HK-2 (cell line): Measurements from ENCODE around the gene IRX4.

Experiments used
- DNase-seq: peaks from one replicate; pipeline ENCODE4 v3.0.0-alpha.2; 2018; ENCODE audit not compliant: unreplicated experiment

IRX4 gene

DNA sequence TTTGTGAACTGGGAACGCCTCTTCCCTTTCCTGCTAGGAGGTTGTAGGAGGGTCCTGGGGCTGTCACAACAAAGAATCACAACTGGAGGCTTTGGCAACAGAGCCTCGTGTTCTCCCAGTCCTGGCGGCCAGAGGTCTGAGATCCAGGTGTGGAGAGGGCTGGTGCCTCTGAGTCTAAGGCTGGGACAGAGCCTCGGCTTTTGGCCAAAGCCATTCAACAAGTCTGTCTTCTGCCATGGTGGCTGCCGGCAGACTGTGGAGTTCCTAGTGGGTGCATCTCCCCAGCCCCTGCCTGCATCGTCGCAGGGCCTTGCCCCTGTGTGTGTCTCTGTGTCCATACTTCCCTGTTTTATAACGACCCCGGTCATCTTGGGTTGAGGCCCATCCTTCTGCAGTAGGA, 9.5 kb upstream of the IRX4 start:
- no peak for DNase-seq

DNA sequence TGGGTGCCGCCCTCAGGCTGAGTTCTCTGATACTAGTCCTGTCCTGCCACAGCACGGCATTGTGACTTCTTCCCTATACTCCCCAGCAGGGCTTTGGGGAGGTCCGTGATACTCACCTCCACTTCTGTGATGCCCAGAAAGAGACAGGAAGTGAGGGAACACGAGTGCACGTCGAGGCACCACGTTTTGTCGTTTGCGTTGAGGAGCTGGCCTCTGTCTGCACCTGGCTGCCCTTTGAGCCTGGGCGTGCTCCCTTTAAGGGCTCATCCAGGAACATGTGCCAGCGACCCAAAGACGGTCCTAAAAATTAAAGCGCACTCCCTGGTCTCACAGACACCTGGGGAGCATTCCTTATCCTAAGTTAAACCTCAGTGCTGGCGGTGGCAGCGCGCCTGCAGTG, 8.7 kb upstream of the IRX4 start:
- DNase-seq: no peak

DNA sequence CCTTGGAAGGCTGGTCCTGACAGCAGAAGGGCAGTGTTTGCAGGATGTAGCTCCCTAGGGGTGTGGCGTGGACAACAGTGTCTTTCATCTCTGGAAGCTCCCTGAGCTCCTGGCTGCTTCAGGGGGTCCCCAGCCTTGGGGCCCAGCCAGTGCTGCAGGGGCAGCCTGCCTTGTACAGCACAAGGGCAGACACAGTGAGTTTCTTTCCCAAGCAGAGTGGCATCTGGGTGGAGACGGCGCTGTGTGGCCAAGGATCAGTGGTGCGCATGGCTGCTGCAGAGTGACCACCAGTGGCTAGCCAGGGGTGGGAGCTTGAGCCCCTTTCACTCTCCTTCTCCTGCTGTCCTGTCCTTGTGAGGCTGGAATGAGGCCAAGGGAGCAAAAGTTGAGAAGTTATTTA, 7.6 kb upstream of the IRX4 start:
- no peak for DNase-seq

DNA sequence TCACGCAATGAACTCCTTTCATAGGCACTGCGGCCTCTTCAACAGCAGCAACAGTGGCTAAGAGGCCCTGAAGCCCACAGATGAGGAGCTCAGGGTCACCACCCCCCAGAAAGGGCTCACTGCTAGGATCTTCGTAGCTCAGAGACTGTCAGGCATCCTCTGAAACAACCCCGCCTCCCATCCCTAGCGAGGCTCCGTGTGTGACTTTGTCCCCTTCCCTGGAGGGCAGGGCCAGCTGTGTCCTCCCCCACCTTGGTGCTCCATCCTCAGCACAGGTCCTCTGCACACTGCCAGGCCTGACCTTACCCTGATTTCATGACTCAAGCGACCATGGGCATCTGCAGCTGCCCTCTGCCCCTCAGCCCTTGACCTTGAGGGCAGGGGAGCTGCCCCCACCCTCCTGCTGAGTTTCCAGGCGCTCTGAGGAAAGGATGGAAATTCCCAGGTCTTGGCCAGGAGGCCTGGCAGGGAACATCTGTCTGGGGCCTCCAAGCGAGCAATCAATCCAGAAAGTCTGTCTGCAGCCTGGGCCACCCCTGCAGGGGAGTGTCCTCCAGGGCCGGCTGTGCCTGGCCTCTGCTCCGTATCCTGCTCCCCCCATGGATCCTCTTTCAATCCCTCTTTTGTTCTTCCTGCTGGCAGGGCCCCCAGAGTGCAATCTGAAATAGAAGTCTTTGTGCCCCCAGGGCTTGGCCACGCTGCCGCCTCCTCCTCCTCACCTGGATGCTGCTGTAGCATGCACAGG, 6.8 kb upstream of the IRX4 start:
- DNase-seq: no peak

DNA sequence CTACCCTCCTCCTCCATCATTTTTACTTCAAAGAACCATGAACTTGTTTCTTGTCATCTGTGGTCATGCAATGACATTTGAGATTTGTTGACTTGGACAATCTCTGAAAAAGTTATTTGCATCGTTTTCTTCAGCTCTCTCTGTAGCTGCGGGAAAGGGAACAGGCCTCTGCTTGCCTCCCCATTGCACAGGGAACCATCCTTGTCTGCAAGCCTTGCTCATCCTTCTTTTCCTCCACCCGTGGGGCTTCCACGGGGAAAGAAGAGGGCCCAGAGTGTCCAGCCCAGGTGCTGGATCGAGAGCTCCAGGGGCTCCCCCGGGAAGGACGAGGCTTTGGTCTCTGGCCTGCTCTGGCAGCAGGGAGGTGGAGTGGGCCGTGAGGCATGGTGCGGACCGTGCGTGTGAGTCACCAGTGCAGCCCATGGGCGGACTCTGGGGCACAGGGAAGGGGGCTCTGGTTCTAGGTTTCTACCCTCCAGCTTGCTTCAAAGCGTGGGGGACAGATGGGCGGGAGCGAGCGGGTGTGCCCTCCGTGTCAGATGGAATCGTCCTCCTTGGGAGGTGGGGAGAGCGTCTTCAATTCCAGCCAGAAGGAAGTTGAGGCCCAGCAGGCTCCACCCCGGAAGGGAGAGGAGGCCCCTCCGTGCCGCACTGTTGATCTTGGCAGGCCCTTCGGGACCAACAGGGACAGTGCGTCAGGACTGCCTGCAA, 6.0 kb upstream of the IRX4 start:
- DNase-seq: no peak

DNA sequence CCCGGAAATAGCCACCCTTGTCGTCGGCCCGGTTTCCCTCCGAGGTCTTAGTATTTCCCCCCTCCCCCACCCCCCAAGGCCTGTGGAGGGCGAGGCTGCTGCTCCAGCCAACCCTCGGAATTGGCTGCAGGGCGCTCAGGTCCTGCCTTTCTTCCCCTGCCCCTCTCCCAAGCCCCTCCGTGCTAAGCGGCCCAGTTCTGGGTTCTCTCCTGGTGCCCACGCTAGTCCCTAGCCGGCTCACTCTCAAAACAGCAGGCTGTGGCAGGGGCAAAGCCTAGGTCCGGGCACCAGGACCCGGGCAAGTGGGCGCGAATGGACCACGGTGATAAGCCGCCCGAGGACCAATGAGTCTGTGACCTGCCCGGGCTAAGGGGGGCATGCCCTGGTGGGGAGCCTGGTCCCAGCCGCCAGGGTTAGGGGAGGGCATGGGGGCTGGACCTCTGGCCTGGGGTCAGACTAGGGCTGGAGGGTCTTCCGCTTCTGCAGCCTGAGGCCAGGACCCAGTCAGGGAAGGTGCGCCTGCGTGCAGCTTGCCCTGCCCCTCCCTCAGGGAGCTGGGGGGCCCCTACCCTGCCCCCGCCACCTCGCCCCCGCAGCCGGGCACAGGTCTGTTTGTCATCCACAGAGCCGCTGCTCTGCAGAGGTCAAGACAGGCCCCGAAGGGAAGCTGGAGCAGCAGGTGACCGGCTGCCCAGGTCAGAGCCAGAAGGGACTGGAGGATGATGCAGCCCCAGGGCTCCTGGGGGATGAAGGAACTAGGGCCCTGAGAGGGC, 5.0 kb upstream of the IRX4 start:
- no peak for DNase-seq

DNA sequence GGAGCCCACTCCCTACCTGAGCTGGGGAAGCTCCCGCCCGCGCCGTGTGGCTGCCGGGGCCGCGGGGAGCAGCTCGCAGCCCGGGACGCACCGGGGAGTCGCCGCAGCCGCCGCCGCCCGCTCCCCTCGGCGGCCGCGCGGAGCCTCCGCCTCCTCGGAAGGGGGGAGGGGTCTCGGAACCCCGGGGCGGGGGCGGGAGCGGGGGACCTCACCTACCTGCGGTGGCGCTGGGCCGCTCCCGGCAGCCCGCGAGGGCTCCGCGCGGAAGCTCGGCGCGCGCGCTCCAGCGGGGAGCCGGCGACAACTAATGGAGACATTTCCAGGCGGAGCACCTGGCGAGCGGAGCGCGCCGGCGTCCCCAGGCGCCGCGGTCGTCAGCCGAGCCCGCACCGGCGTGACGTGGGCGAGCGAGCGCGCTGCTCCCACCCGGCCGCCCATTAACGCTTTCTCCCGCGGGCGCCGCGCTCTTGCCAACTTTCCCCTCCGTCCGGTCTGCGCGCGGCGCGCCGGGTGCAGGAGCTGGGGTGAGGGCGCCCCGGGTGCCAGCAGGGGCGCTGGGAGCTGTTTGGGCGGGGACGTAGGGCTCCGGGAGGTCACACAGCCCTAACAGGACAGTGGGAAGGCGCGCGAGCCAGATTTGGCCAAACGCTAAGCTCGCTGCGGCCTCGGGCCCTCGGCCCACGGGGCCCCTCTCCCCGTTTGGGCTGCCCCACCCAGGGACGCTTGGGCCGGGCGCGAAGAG, 4.3 kb upstream of the IRX4 start:
- DNase-seq: no peak

DNA sequence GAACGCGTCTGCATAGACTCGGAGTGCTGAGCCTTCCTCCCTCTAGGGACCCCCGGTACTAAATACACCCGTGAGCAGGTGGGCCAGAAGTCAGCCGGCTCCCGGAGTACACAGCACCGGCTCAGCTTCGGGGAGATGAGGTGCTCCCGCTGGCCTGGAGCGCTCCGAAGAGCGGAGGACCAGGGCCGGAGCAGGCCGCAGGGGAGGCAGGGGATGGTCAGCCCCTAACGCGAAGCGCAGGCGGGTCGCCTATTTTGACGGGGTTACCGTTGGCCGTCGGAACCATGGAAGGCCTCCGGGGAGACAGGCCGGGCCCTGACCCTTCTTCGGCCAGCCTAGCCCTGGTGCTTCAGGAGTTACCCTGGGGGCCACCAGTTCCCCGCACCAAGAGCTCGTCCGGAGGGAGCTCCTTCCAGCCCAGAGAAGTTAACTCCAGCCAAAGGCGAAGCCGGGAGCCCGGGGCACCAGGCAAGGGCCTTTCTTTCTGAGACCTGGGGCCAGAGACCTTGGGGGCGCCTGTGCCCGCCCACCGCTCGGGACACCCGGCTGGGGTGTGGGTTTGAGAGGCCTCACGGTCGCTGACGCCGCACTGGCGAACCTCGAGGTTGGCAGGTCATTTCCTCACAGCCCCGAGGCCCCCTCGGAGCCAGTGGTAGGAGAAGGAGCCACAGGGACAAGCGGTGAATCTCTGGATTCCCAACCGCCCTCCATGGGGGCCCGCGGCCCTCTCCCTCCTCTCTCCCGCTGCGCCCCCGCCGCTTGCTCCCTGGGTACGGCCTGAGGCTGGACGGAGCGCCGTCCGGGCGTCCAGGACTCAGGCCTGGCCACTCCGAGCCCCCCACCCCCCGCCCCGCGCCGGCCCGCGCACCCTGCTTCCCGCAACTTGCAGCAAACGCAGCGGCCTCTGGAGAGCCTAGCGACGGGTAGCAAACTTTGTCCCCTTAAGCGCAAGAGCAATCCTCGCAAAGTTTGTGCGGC, 3.4 kb upstream of the IRX4 start:
- no peak for DNase-seq

DNA sequence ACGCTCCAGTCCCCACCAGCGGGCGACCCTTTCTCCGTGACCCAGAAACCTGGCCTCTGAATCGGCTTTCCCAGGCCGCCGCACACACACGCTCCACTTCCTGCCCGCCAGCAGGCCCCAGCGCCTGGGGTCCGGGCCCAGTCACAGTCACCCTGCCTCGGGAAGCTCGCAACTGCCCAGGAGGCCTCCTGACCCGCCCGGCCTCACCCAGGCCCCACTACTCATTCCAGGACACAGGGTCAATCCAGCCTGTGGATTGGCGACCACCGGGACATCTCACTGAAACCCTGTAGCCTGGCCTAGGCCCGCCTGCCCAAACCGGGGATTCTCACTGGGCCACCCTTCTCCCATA, 2.7 kb upstream of the IRX4 start:
- no peak for DNase-seq

DNA sequence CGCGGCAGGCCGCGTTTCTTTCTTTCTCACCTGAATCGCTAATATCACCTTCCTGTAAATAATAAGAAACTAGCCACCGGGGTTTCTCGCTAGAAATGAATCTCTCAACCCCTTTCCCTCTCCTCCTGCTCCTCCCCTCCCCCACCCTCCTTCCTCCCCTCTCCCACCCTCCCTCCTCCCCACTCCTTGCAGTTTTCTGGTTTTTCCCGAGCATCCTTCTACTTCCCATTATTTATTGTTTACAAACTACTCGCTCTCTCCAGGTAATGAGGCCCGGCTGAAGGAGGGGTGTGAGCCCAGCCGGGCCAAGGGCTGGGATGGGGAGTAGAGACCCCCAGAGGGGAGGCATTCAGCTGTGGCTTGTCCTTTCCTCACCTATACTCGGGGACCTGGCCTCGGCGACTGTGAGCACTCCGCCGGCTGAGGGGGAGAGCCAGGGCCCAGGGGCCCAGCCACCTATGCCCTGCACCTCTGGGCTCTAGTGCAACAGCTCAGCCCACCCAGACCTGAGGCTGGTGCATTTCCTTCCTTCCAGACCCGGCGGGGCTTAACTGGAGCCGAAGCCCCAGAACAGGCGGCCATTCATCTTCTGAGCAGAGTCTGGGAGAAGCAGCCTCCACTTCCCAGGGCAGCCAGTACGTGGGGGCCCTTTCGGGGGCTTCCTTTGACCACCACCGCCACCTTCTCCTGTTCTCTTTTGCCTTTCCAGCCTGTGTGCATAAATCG, 2.1 kb upstream of the IRX4 start:
- no peak for DNase-seq

DNA sequence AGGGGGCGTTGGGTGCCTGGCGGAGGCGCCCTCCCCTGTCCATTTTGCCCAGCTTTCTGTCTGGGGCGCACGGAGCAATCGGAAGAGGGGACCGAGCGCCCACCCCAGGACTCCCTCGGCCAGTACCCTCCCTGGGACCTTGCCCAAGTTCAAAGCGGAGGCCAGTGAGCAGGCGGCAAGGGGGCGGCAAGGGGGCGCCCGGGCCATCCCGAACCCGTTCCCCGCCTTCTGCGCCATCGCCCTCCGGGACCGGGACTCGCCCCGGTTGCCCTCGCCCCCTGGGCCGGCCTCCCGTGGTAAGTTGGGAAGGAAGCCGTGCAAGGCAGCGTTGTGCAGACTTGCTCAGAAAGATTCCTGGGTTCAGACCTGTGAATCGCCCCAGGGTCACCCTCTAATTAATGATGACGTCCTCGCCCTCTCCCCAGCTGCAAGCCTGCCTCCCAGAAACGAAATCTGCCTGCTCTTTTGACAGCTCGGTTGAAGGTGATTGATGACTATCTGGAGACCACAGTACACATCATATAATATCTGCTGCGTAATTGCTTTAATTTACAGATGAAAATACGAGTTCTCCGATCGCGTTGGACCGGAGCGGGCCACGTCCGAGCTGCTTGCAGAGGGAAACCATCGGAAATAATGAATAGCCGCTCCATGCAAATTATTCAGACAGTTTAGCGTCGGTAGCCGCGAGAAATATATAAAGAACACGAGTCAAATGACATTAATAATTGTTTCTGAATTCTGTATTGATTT, 1.4 kb upstream of the IRX4 start:
- DNase-seq: no peak

DNA sequence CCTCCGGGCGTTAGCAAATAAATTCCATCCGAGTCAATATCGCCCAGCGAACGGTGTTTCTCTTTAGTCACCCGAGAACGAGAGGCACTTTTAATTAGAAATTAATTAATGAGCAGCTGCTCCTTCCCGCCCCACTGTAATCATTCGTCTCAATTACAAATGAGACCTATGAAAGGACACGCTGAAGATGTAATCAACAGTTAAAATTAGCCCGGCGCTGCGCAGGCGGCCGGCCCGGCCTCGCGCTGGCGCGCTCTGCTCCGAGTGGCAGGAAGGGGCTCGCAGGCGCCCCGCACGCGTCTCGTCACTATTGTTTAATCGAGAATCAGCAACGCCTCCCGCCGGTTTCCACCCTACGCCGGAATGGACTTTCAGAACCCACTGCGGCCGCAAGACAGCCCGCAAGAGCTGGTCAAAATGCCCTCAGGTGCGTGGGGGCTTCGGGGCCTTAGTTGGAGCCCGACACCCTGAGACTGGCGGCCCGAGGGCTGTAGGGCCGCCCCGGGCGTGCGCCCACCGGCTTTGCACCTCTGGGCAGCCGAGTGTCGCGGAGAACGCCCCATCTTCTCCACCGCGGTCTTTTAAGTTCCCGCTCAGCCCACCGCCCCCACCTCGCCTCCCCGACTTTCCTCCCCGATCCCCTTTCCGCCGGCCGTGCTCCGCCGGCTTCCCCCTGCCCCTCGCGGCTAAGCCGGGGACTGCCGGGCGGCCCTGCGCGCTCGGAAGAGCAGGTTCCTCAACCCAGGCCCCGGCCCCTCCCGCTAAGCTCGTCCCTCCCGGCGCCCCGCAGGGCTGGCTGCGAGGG, 597 bp upstream of the IRX4 start:
- DNase-seq: peak; percentile 54

DNA sequence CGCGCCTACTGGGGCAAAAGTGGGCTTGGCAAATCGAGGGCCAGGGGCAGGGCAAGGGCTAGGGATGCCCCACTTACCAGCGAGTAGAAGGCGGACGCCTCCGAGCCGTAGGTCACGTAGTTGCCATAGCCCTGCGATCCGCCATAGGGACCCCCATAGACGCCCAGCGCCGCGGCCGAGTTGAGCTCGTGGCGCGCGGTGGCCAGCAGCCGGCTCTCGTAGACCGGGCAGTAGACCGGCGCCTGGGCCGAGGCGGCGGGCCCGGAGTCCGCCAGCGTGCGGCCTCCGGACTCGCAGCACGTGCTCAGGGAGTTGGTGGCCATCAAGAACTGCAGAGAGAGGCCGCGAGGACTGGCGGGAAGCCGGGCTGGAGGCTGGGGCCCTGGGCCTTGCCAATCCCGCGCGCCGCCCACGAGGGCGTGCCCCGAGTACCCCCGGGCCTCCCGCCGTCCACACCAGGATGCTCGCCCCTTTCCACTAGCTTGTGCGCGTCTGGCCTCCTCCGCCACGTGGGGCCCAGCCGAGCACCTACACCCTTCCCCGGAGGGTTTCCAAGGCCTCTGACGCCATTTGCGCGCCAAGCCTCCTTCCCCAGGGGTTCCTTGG, 891 bp downstream of the IRX4 start:
- peak; percentile 80 for DNase-seq

DNA sequence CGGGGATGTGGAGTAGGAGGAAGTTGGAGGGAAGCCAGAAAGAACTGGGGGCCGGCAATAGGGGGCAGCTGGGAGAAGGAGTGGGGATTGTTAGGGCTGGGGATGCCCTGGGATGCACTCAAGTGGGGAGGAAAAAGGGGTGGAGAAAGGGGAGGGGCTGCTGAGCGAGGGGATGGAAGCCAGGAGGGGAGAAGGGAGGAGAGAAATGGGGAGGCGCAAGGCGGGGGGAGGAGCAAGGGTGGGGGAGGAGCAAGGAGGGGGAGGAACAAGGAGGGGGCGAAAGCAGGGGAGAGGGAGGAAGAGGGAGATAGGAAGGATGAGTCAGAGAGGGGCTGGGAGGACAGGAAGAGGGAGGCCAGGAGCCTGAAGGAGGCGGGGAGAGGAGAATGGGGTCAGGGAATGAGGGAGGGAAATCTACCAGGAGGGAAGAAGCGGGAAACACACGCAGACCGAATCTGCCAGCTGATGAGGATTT, 1.6 kb downstream of the IRX4 start:
- DNase-seq: peak; percentile 84

DNA sequence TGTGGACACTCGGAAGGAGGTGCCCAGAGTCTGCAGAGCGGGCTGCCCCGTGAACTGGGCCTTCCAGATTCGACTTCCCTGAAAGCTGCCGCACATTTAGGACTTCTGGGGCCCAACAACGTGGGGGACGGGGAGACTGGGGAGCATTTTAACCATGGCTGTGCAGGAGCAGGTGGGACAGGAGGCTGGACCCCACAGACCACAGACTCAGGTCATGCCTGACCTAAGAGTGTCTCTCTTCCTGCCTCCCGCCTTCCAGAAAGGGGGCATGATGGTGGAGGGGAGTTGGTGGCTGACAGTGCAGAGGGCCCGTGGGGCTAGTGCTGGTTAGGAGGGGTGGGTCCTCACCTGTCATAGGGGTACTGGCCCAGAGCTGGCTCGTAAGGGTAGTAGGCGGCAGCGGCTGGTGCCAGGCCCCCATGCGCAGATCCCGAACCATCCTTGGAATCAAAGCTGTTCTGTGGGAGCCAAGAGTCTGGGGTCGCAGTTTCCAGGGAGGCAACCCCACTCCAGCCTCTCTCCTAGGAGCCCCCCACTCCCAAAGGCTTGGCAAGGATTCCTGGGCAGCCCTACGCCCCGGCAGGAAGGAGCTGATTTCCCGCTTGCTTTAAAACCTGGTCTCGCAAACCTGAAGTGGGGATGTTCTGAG, 2.2 kb downstream of the IRX4 start:
- no peak for DNase-seq

DNA sequence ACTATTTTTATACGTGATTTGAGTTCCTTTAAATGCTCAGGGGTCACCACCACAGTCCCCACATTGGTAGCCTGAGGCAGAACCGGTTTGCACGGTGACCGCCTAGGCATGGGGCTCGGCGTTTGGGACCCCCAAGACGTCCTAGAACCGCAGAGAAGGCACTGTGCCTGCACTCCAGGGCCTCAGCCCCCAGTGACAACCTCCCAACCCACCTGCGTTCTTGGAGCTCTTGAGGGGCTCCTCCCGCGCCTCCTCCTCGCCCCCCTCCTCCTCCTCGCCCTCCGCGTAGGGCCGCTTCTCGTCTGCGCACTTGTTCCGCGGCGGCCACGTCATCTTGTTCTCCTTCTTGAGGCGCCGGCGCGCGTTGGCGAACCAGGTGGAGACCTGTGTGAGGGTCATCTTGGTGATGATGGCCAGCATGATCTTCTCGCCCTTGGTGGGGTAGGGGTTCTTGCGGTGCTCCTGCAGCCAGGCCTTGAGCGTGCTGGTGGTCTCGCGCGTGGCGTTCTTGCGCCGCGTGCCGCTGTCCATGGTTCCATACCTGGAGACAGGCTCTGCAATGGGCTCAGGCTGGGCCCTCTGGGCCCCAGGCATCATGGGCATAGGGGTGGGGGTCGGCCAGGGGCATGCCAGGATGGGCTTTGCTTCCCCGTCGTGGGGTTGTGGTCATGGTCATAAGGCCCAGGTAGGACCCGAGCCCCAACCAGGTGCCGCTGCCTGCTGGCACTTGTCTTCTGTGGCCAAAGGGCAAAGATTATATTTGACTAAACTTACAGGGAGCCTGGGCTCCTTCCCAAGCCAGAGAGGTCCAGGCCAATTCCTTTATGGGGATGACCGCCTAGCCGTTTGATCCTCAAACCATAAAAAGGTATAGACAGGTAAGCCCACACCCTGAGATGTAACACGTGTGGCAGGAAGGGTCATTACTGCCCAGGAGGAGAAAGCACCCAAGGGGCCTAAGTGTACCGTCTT, 3.1 kb downstream of the IRX4 start:
- no peak for DNase-seq
